ENCODE results near the gene MAP3K3. TPM values are rescaled to one million over a fixed set of nuclear protein-coding genes. Genes with fewer than 3 reads are reported as not detected.

The MAP3K3 gene
- polyA plus RNA-seq (2013, experiment 1 of 2): 18.8 TPM
- polyA plus RNA-seq (2013, experiment 2 of 2): 19.0 TPM

- Histone ChIP-seq H3K9ac (ENCODE audit: low read length) (peak within 1 kb of the TSS; percentile 82), H3K79me2 (ENCODE audit: control insufficient read depth, insufficient read depth, low read length) (peaks cover 18% of the 10 kb centered on the region), H3K4me3 (ENCODE audit: low read length) (peak within 1 kb of the TSS; percentile 49), H4K8ac (ENCODE audit: low read depth, low read length) (no peak within 1 kb of the TSS), H3K4me2 (ENCODE audit: low read length) (peak within 1 kb of the TSS; percentile 51), H2BK5ac (ENCODE audit: low read length) (peak within 1 kb of the TSS; percentile 82), H2BK15ac (replicated peaks; ENCODE audit: low read depth) (no peak within 1 kb of the TSS), H3K27me3 (ENCODE audit: insufficient read depth, low read length, poor library complexity) (no peaks in the 10 kb centered on the region), H3K18ac (ENCODE audit: low read length) (peak within 1 kb of the TSS; percentile 96), H3K56ac (ENCODE audit: low read length) (peak within 1 kb of the TSS; percentile 88), H3K27ac (ENCODE audit: low read depth, low read length) (peak within 1 kb of the TSS; percentile 97), H4K5ac (ENCODE audit: low read length) (no peak within 1 kb of the TSS), H3K23ac (ENCODE audit: low read length) (no peak within 1 kb of the TSS), H2AK5ac (ENCODE audit: low read length) (no peak within 1 kb of the TSS), H2BK120ac (ENCODE audit: low read depth, low read length) (no peak within 1 kb of the TSS), H3K4me1 (ENCODE audit: control insufficient read depth, low read depth, low read length) (peaks cover 2% of the 10 kb centered on the region), H3K36me3 (ENCODE audit: control insufficient read depth, insufficient read depth, low read length) (no peaks in the 10 kb centered on the region), H3K79me1 (ENCODE audit: low read length) (peaks cover 11% of the 10 kb centered on the region), H3K4ac (ENCODE audit: low read depth, low read length) (peak within 1 kb of the TSS; percentile 6)
- DNase-seq: peak; percentile 100
- WGBS (ENCODE audit: extremely low coverage, insufficient coverage, low lambda C conversion rate): no CpG with 5 or more reads among the region's 75 CpGs
These were observed at the start of gene MAP3K3 for GRCh38 chr17:63621684-63622573. Gene MAP3K3 (plus strand): TSS chr17:63622417. CDS start chr17:63622760, 343 bp downstream.

- no peak overlapping the region for H3K9ac ChIP-seq (ENCODE audit: low read length)
- H3K27ac ChIP-seq (ENCODE audit: low read depth, low read length): no peak overlapping the region
- no peak overlapping the region for H3K18ac ChIP-seq (ENCODE audit: low read length)
- H3K79me2 ChIP-seq (ENCODE audit: control insufficient read depth, insufficient read depth, low read length): peaks cover 11% of the 10 kb centered on the region
- H3K56ac ChIP-seq (ENCODE audit: low read length): no peak overlapping the region
- no peak overlapping the region for H2BK15ac ChIP-seq (replicated peaks; ENCODE audit: low read depth)
- no peak overlapping the region for H4K5ac ChIP-seq (ENCODE audit: low read length)
- no CpG with 5 or more reads among the region's 5 CpGs for WGBS (ENCODE audit: extremely low coverage, insufficient coverage, low lambda C conversion rate)
- no peak overlapping the region for H3K4me2 ChIP-seq (ENCODE audit: low read length)
- no peaks in the 10 kb centered on the region for H3K4me1 ChIP-seq (ENCODE audit: control insufficient read depth, low read depth, low read length)
- peaks cover 12% of the 10 kb centered on the region for H3K79me1 ChIP-seq (ENCODE audit: low read length)
- no peak overlapping the region for H3K4me3 ChIP-seq (ENCODE audit: low read length)
- no peak overlapping the region for H2AK5ac ChIP-seq (ENCODE audit: low read length)
- H3K4ac ChIP-seq (ENCODE audit: low read depth, low read length): no peak overlapping the region
- H4K8ac ChIP-seq (ENCODE audit: low read depth, low read length): no peak overlapping the region
- H2BK5ac ChIP-seq (ENCODE audit: low read length): no peak overlapping the region
- DNase-seq: peak; percentile 41
- no peaks in the 10 kb centered on the region for H3K36me3 ChIP-seq (ENCODE audit: control insufficient read depth, insufficient read depth, low read length)
- no peak overlapping the region for H3K23ac ChIP-seq (ENCODE audit: low read length)
- no peak overlapping the region for H2BK120ac ChIP-seq (ENCODE audit: low read depth, low read length)
- H3K27me3 ChIP-seq (ENCODE audit: insufficient read depth, low read length, poor library complexity): no peaks in the 10 kb centered on the region
These were observed 48.6 kb upstream of the MAP3K3 start for GRCh38 chr17:63573634-63574033.

GRCh38 chr17:63578027-63578768 lies 44.0 kb upstream of the MAP3K3 start:
- no peak overlapping the region for H4K5ac ChIP-seq (ENCODE audit: low read length)
- H3K56ac ChIP-seq (ENCODE audit: low read length): no peak overlapping the region
- H3K4me1 ChIP-seq (ENCODE audit: control insufficient read depth, low read depth, low read length): no peaks in the 10 kb centered on the region
- no peaks in the 10 kb centered on the region for H3K27me3 ChIP-seq (ENCODE audit: insufficient read depth, low read length, poor library complexity)
- no peak overlapping the region for H3K4ac ChIP-seq (ENCODE audit: low read depth, low read length)
- peaks cover 1% of the 10 kb centered on the region for H3K36me3 ChIP-seq (ENCODE audit: control insufficient read depth, insufficient read depth, low read length)
- H2BK120ac ChIP-seq (ENCODE audit: low read depth, low read length): no peak overlapping the region
- no peak overlapping the region for H4K8ac ChIP-seq (ENCODE audit: low read depth, low read length)
- no peak overlapping the region for H3K27ac ChIP-seq (ENCODE audit: low read depth, low read length)
- WGBS (ENCODE audit: extremely low coverage, insufficient coverage, low lambda C conversion rate): no CpG with 5 or more reads among the region's 7 CpGs
- no peak overlapping the region for H2BK15ac ChIP-seq (replicated peaks; ENCODE audit: low read depth)
- H3K23ac ChIP-seq (ENCODE audit: low read length): no peak overlapping the region
- no peak overlapping the region for H3K9ac ChIP-seq (ENCODE audit: low read length)
- H2AK5ac ChIP-seq (ENCODE audit: low read length): no peak overlapping the region
- H3K79me2 ChIP-seq (ENCODE audit: control insufficient read depth, insufficient read depth, low read length): peaks cover 7% of the 10 kb centered on the region
- no peak for DNase-seq
- H3K4me2 ChIP-seq (ENCODE audit: low read length): no peak overlapping the region
- no peak overlapping the region for H3K4me3 ChIP-seq (ENCODE audit: low read length)
- H2BK5ac ChIP-seq (ENCODE audit: low read length): no peak overlapping the region
- H3K79me1 ChIP-seq (ENCODE audit: low read length): peaks cover 15% of the 10 kb centered on the region
- no peak overlapping the region for H3K18ac ChIP-seq (ENCODE audit: low read length)

- Histone ChIP-seq H3K36me3 (ENCODE audit: control insufficient read depth, insufficient read depth, low read length) (peaks cover 1% of the 10 kb centered on the region), H3K4me3 (ENCODE audit: low read length) (no peak overlapping the region), H3K27me3 (ENCODE audit: insufficient read depth, low read length, poor library complexity) (no peaks in the 10 kb centered on the region), H3K4me2 (ENCODE audit: low read length) (no peak overlapping the region), H2AK5ac (ENCODE audit: low read length) (no peak overlapping the region), H4K5ac (ENCODE audit: low read length) (no peak overlapping the region), H3K79me1 (ENCODE audit: low read length) (peaks cover 14% of the 10 kb centered on the region), H3K4me1 (ENCODE audit: control insufficient read depth, low read depth, low read length) (no peaks in the 10 kb centered on the region), H3K18ac (ENCODE audit: low read length) (no peak overlapping the region), H3K56ac (ENCODE audit: low read length) (no peak overlapping the region), H2BK5ac (ENCODE audit: low read length) (no peak overlapping the region), H3K23ac (ENCODE audit: low read length) (no peak overlapping the region), H3K27ac (ENCODE audit: low read depth, low read length) (no peak overlapping the region), H3K4ac (ENCODE audit: low read depth, low read length) (no peak overlapping the region), H2BK15ac (replicated peaks; ENCODE audit: low read depth) (no peak overlapping the region), H3K9ac (ENCODE audit: low read length) (no peak overlapping the region), H4K8ac (ENCODE audit: low read depth, low read length) (no peak overlapping the region), H3K79me2 (ENCODE audit: control insufficient read depth, insufficient read depth, low read length) (peaks cover 6% of the 10 kb centered on the region), H2BK120ac (ENCODE audit: low read depth, low read length) (no peak overlapping the region)
- no CpG with 5 or more reads among the region's 5 CpGs for WGBS (ENCODE audit: extremely low coverage, insufficient coverage, low lambda C conversion rate)
- DNase-seq: no peak
These were observed 43.5 kb upstream of the MAP3K3 start for GRCh38 chr17:63578769-63579111.

- Histone ChIP-seq H3K56ac (ENCODE audit: low read length) (no peak overlapping the region), H4K5ac (ENCODE audit: low read length) (no peak overlapping the region), H3K36me3 (ENCODE audit: control insufficient read depth, insufficient read depth, low read length) (peaks cover 1% of the 10 kb centered on the region), H2BK15ac (replicated peaks; ENCODE audit: low read depth) (no peak overlapping the region), H2BK5ac (ENCODE audit: low read length) (no peak overlapping the region), H3K18ac (ENCODE audit: low read length) (no peak overlapping the region), H4K8ac (ENCODE audit: low read depth, low read length) (no peak overlapping the region), H3K4me3 (ENCODE audit: low read length) (no peak overlapping the region), H3K4ac (ENCODE audit: low read depth, low read length) (no peak overlapping the region), H3K79me2 (ENCODE audit: control insufficient read depth, insufficient read depth, low read length) (peaks cover 3% of the 10 kb centered on the region), H3K23ac (ENCODE audit: low read length) (no peak overlapping the region), H3K9ac (ENCODE audit: low read length) (no peak overlapping the region), H3K4me1 (ENCODE audit: control insufficient read depth, low read depth, low read length) (no peaks in the 10 kb centered on the region), H3K4me2 (ENCODE audit: low read length) (no peak overlapping the region), H3K27ac (ENCODE audit: low read depth, low read length) (no peak overlapping the region), H2AK5ac (ENCODE audit: low read length) (no peak overlapping the region), H3K27me3 (ENCODE audit: insufficient read depth, low read length, poor library complexity) (no peaks in the 10 kb centered on the region), H3K79me1 (ENCODE audit: low read length) (peaks cover 10% of the 10 kb centered on the region), H2BK120ac (ENCODE audit: low read depth, low read length) (no peak overlapping the region)
- no CpG with 5 or more reads among the region's 11 CpGs for WGBS (ENCODE audit: extremely low coverage, insufficient coverage, low lambda C conversion rate)
- no peak for DNase-seq
These were observed 42.6 kb upstream of the MAP3K3 start for GRCh38 chr17:63579633-63580032.

All from mesendoderm (in vitro differentiated cells).